ENCODE results near the gene LARGE1. TPM values are rescaled to one million over a fixed set of nuclear protein-coding genes. Genes with fewer than 3 reads are reported as not detected.

LARGE1 gene
- total RNA-seq, 1 experiment from 2014 or later = 1.3 TPM

GRCh38 chr22:33656808-33657628 is 263.3 kb downstream of the LARGE1 start:
- ChIA-PET POLR2A (ENCODE audit: unreplicated experiment) (no interaction called here), CTCF (no interaction called here)
- BruUV-seq (replicated peaks) = no TSS peak
- ATAC-seq (no peak), DNase-seq (no peak)
- Histone ChIP-seq H3K27ac (ENCODE audit: low read length) (no peak overlapping the region), H4K20me1 (ENCODE audit: low read length) (no peaks in the 10 kb centered on the region), H3K27me3 (ENCODE audit: low read length) (no peaks in the 10 kb centered on the region), H3K4me1 (ENCODE audit: insufficient read depth, low read length) (no peaks in the 10 kb centered on the region), H3K4me3 (ENCODE audit: low read length) (no peak overlapping the region), H3K9ac (ENCODE audit: low read length) (no peak overlapping the region), H3F3A (ENCODE audit: low read length, unreplicated experiment) (no peaks in the 10 kb centered on the region), H3K9me3 (ENCODE audit: low read length) (no peaks in the 10 kb centered on the region), H3K79me2 (ENCODE audit: low read length) (no peaks in the 10 kb centered on the region), H3K4me2 (ENCODE audit: low read length) (no peak overlapping the region), H3K36me3 (ENCODE audit: low read depth, low read length) (no peaks in the 10 kb centered on the region), H3K9me2 (replicated peaks; ENCODE audit: low read length) (no peaks in the 10 kb centered on the region), H2AFZ (ENCODE audit: low read length) (no peak overlapping the region)
- TF ChIP-seq EZH2phosphoT487 (IDR thresholded peaks at IDR 0.05; ENCODE audit: borderline replicate concordance, low read length) (no peak), EZH2 (IDR thresholded peaks at IDR 0.05; ENCODE audit: low read length, unreplicated experiment) (no peak)
- TF ChIP-seq, protein P1, sequence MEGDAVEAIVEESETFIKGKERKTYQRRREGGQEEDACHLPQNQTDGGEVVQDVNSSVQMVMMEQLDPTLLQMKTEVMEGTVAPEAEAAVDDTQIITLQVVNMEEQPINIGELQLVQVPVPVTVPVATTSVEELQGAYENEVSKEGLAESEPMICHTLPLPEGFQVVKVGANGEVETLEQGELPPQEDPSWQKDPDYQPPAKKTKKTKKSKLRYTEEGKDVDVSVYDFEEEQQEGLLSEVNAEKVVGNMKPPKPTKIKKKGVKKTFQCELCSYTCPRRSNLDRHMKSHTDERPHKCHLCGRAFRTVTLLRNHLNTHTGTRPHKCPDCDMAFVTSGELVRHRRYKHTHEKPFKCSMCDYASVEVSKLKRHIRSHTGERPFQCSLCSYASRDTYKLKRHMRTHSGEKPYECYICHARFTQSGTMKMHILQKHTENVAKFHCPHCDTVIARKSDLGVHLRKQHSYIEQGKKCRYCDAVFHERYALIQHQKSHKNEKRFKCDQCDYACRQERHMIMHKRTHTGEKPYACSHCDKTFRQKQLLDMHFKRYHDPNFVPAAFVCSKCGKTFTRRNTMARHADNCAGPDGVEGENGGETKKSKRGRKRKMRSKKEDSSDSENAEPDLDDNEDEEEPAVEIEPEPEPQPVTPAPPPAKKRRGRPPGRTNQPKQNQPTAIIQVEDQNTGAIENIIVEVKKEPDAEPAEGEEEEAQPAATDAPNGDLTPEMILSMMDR (conservative IDR thresholded peaks at IDR 0.05; ENCODE audit: low read depth, low read length) = no peak
- intact Hi-C loops (cut with micrococcal nuclease) = no loop called here

- TF ChIP-seq EZH2phosphoT487 (IDR thresholded peaks at IDR 0.05; ENCODE audit: borderline replicate concordance, low read length) = no peak
- TF ChIP-seq, protein P1 (conservative IDR thresholded peaks at IDR 0.05; ENCODE audit: low read depth, low read length) = no peak
- no peak for TF ChIP-seq EZH2 (IDR thresholded peaks at IDR 0.05; ENCODE audit: low read length, unreplicated experiment)
- Histone ChIP-seq H3K27me3 (ENCODE audit: low read length) (no peaks in the 10 kb centered on the region), H3K4me3 (ENCODE audit: low read length) (no peak overlapping the region), H3K9me2 (replicated peaks; ENCODE audit: low read length) (no peaks in the 10 kb centered on the region), H3K36me3 (ENCODE audit: low read depth, low read length) (no peaks in the 10 kb centered on the region), H3K9me3 (ENCODE audit: low read length) (no peaks in the 10 kb centered on the region), H3K9ac (ENCODE audit: low read length) (no peak overlapping the region), H3K27ac (ENCODE audit: low read length) (no peak overlapping the region), H3K4me1 (ENCODE audit: insufficient read depth, low read length) (no peaks in the 10 kb centered on the region), H3K79me2 (ENCODE audit: low read length) (no peaks in the 10 kb centered on the region), H2AFZ (ENCODE audit: low read length) (no peak overlapping the region), H4K20me1 (ENCODE audit: low read length) (no peaks in the 10 kb centered on the region), H3F3A (ENCODE audit: low read length, unreplicated experiment) (no peaks in the 10 kb centered on the region), H3K4me2 (ENCODE audit: low read length) (no peak overlapping the region)
- no peak for ATAC-seq
- POLR2A ChIA-PET (ENCODE audit: unreplicated experiment) = no interaction called here
- DNase-seq = no peak
- CTCF ChIA-PET = no interaction called here
- no TSS peak for BruUV-seq (replicated peaks)
- intact Hi-C loops (cut with micrococcal nuclease) = no loop called here
Measured at GRCh38 chr22:33654173-33654895, 265.9 kb downstream of the LARGE1 start.
